CD4-positive, alpha-beta T cell (primary cell): ENCODE measurements around the gene CDKN1C. TPM values are rescaled to one million over a fixed set of nuclear protein-coding genes. Genes with fewer than 3 reads are reported as not detected.

Experiments used
- ATAC-seq: fragments of 200-7000 bp; cut with Tn5 transposase; one replicate; pipeline ENCODE4 v1.10.0; 2022; ENCODE audit warnings: mild to moderate bottlenecking; ENCODE audit not compliant: poor library complexity
- CTCF ChIA-PET: fragments of 350-600 bp; sonication (Branson Sonifier 250); formaldehyde crosslinking; loops from one replicate; lab custom pipeline; 2021; ENCODE audit warnings: antibody characterized with exemption, inconsistent platforms; lab: Charles Lee
- POLR2A ChIA-PET: fragments of 350-600 bp; sonication (Branson Sonifier 250); formaldehyde crosslinking; loops from one replicate; lab custom pipeline; 2021; ENCODE audit warnings: antibody characterized with exemption, inconsistent platforms; lab: Charles Lee
- DNase-seq, 14 experiments: peaks; one replicate each; pipeline ENCODE4 v3.0.0-alpha.2; 2013 to 2020; ENCODE audit warnings: mixed read lengths in 2 of 14
- H3K27ac ChIP-seq, 2 donors: one replicate each; pipeline versions ENCODE4 v1.5.1 to v1.7.0; 2013; ENCODE audit warnings: low read length in 2 of 2, low read depth in 1 of 2, mild to moderate bottlenecking in 1 of 2
- H3K27me3 ChIP-seq, 2 experiments: 1 replicate in 1 of 2; 2 replicates in 1 of 2; pipeline versions ENCODE4 v1.6.1 to v1.7.0; 2013; ENCODE audit warnings: low read length in 2 of 2, control low read depth in 1 of 2, mild to moderate bottlenecking in 1 of 2, moderate library complexity in 1 of 2; ENCODE audit not compliant: insufficient read depth in 2 of 2, control insufficient read depth in 1 of 2
- H3K36me3 ChIP-seq: one replicate; pipeline ENCODE4 v1.6.1; 2013; ENCODE audit warnings: low read length, control low read depth; ENCODE audit not compliant: insufficient read depth
- H3K4me1 ChIP-seq: one replicate; pipeline ENCODE4 v1.6.1; 2013; ENCODE audit warnings: low read length, control low read depth; ENCODE audit not compliant: insufficient read depth
- H3K4me3 ChIP-seq: one replicate; pipeline ENCODE4 v1.5.1; 2013; ENCODE audit warnings: mild to moderate bottlenecking, low read length, moderate library complexity
- H3K9me3 ChIP-seq, 2 experiments: 1 replicate in 1 of 2; 2 replicates in 1 of 2; pipeline versions ENCODE4 v1.6.1 to v1.7.0; 2013; ENCODE audit warnings: low read length in 2 of 2, mild to moderate bottlenecking in 2 of 2, control low read depth in 1 of 2, moderate library complexity in 1 of 2; ENCODE audit not compliant: control insufficient read depth in 1 of 2, insufficient read depth in 1 of 2
- H3K27ac Mint-ChIP-seq: one replicate; pipeline ENCODE4 v1.8.0; 2020; ENCODE audit warnings: mixed read lengths
- H3K27me3 Mint-ChIP-seq: one replicate; pipeline ENCODE4 v1.8.0; 2021; ENCODE audit warnings: mixed read lengths
- H3K36me3 Mint-ChIP-seq: one replicate; pipeline ENCODE4 v1.8.0; 2021; ENCODE audit warnings: low read depth, mixed read lengths
- H3K4me1 Mint-ChIP-seq: one replicate; pipeline ENCODE4 v1.8.0; 2021; ENCODE audit warnings: low read depth, mixed read lengths
- H3K4me3 Mint-ChIP-seq: one replicate; pipeline ENCODE4 v1.8.0; 2020; ENCODE audit warnings: mild to moderate bottlenecking, mixed read lengths
- H3K9me3 Mint-ChIP-seq: one replicate; pipeline ENCODE4 v1.8.0; 2020; ENCODE audit warnings: mixed read lengths
- CTCF ChIP-seq: fragments of 200-600 bp; IDR thresholded peaks from one replicate; pipeline ENCODE4 v1.8.0; 2022; ENCODE audit warnings: antibody characterized with exemption, mild to moderate bottlenecking
- intact Hi-C, 2 experiments: fragments of 100-400 bp; cut with DNase I in 1 of 2; cut with micrococcal nuclease in 1 of 2; formaldehyde crosslinking; loops; one replicate each; pipeline versions ENCODE4 v1.15.1 to v1.9.0; 2023 to 2025; cut with DNase I, micrococcal nuclease
- total RNA-seq, 174 experiments: library from RNA in 2 of 174; stranded (reverse) in 2 of 174; gene quantifications; one replicate each; pipeline ENCODE4 v1.2.3 and lab custom pipeline; 2021 to 2026

Gene CDKN1C
- total RNA-seq, 2 experiments from 2014 or later = 1.9 to 2.5 TPM

- no peak overlapping the region for H3K4me3 ChIP-seq
- H3K27me3 Mint-ChIP-seq = no peaks in the 10 kb centered on the region
- H3K4me1 ChIP-seq = no peaks in the 10 kb centered on the region
- ATAC-seq (no peak), DNase-seq (peak in 1 of 14 experiments; percentile 14)
- H3K36me3 ChIP-seq = no peaks in the 10 kb centered on the region
- intact Hi-C loops = no loop called here
- no peaks in the 10 kb centered on the region for H3K27me3 ChIP-seq
- ChIA-PET POLR2A (no interaction called here), CTCF (no interaction called here)
- H3K27ac Mint-ChIP-seq = no peak overlapping the region
- no peak overlapping the region for H3K4me3 Mint-ChIP-seq
- no peaks in the 10 kb centered on the region for H3K36me3 Mint-ChIP-seq
- H3K27ac ChIP-seq = no peak overlapping the region
- H3K4me1 Mint-ChIP-seq = no peaks in the 10 kb centered on the region
- no peaks in the 10 kb centered on the region for H3K9me3 Mint-ChIP-seq
- TF ChIP-seq CTCF = no peak
- no peaks in the 10 kb centered on the region for H3K9me3 ChIP-seq
Measured at GRCh38 chr11:2837096-2837601, 48.4 kb downstream of the CDKN1C start.

DNA sequence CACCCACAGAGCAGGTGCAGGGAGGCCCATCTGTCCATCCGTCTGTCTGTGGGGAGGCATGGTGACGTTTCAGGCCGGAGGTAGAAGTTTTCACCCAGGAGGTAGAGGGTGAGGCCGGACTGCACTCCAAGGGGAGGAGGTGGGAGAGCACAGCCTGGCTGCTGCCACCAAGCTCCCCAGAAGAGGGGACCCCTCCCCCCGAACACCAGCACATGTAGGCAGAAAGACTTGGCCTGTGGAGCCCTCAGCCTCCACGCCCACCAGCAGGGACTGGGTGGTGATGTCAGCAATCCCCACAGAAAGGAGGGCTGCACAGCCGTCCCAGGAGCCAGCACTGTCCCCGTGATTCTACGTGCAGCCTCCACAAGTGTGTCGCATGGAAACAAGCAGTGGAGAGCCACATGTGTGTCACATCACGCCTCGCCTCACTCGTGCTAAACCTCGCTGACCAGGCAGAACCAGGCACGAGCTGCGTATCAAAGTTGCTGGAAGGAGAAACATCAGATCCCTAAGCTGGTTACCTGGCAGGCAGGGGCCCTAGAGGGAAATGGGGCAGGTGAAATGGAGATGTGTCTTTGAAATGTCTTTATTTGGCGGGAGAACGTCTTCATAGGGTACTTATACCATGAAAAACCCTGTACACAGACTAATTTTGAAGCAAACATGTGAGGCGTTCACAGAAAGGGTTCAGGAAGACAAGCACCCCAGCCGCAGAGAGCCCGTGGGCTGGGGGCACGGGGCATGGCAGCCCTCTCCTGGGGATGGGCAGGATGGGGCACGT is 49.1 kb downstream of the CDKN1C start:
- no peaks in the 10 kb centered on the region for H3K4me1 Mint-ChIP-seq
- POLR2A ChIA-PET = no interaction called here
- no peak for TF ChIP-seq CTCF
- intact Hi-C loops = no loop called here
- H3K27me3 Mint-ChIP-seq = no peaks in the 10 kb centered on the region
- no peak overlapping the region for H3K27ac Mint-ChIP-seq
- H3K36me3 Mint-ChIP-seq = no peaks in the 10 kb centered on the region
- no peak overlapping the region for H3K27ac ChIP-seq
- DNase-seq (no peak), ATAC-seq (no peak)
- no peaks in the 10 kb centered on the region for H3K9me3 Mint-ChIP-seq
- CTCF ChIA-PET = no interaction called here
- no peaks in the 10 kb centered on the region for H3K27me3 ChIP-seq
- H3K36me3 ChIP-seq = no peaks in the 10 kb centered on the region
- H3K9me3 ChIP-seq = no peaks in the 10 kb centered on the region
- H3K4me3 ChIP-seq = no peak overlapping the region
- no peak overlapping the region for H3K4me3 Mint-ChIP-seq
- no peaks in the 10 kb centered on the region for H3K4me1 ChIP-seq

GRCh38 chr11:2835751-2836150 is 49.8 kb downstream of the CDKN1C start:
- ChIA-PET CTCF (no interaction called here), POLR2A (no interaction called here)
- no peak for TF ChIP-seq CTCF
- Histone ChIP-seq H3K9me3 (no peaks in the 10 kb centered on the region), H3K27me3 (no peaks in the 10 kb centered on the region), H3K36me3 (no peaks in the 10 kb centered on the region), H3K4me1 (no peaks in the 10 kb centered on the region), H3K4me3 (no peak overlapping the region), H3K27ac (no peak overlapping the region)
- ATAC-seq (no peak), DNase-seq (no peak)
- intact Hi-C loops = no loop called here
- H3K27ac Mint-ChIP-seq = no peak overlapping the region
- H3K4me3 Mint-ChIP-seq = no peak overlapping the region
- no peaks in the 10 kb centered on the region for H3K9me3 Mint-ChIP-seq
- H3K4me1 Mint-ChIP-seq = no peaks in the 10 kb centered on the region
- no peaks in the 10 kb centered on the region for H3K36me3 Mint-ChIP-seq
- no peaks in the 10 kb centered on the region for H3K27me3 Mint-ChIP-seq
